Measurements from ENCODE around the gene SMARCC2. TPM values are rescaled to one million over a fixed set of nuclear protein-coding genes. Genes with fewer than 3 reads are reported as not detected.

Gene SMARCC2
- total RNA-seq, 2 experiments from 2014 or later = 79.3 to 87.9 TPM

DNA sequence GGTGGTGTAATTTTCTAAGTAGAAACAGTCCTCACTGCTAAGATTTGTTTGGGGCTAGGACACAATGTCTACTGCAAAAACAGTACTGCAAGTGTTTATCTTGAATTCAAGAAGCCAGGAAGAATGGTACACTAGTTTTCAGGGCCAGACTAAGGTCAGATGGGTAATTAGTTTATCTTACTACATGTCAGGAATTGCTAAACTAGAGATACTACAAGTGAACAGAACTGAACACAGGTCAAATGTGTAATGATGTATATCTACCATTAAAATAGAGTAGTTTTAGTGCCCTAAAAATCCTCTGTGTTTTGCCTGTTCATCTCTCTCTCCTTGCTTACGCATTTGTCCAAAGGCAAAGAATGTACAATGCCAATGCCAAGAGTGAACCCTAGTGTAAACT is 75.2 kb downstream of the SMARCC2 start:
- DNase-seq (no peak), ATAC-seq (no peak)
- ChIA-PET CTCF (interaction anchor here (1.1 kb wide), 1 partner anchor 9 kb away, joined by 5 read pairs; the partner anchor contains the start of gene PA2G4), POLR2A (interaction anchor here (2.7 kb wide), 1 partner anchor 10 kb away, joined by 10 read pairs; the partner anchor contains the start of gene PA2G4)
- no peaks in the 10 kb centered on the region for H3K9me3 Mint-ChIP-seq
- no peak overlapping the region for H3K4me3 Mint-ChIP-seq
- peak overlapping the region; percentile 61 for H3K27ac Mint-ChIP-seq
- H3K36me3 Mint-ChIP-seq (ENCODE audit: low read depth) = peaks cover 72% of the 10 kb centered on the region
- intact Hi-C loops (cut with micrococcal nuclease) = no loop called here
- no peaks in the 10 kb centered on the region for H3K27me3 Mint-ChIP-seq
- no peak for TF ChIP-seq CTCF (IDR thresholded peaks at IDR 0.05)
- H3K4me1 Mint-ChIP-seq (ENCODE audit: low read depth) = peaks cover 17% of the 10 kb centered on the region

Other genes starting within 250 kb of the SMARCC2 start
- 1 to 10 TPM in 1 of 2 experiments, under 1 TPM in 1; 0.65 to 1.2 TPM for gene PMEL, start 223.4 kb downstream of the SMARCC2 start, total RNA-seq
- gene CDK2, start 222.7 kb downstream of the SMARCC2 start, total RNA-seq = 10 to 100 TPM; 86.7 to 90.1 TPM
- gene RAB5B, start 215.4 kb downstream of the SMARCC2 start, total RNA-seq = 10 to 100 TPM; 26.0 to 32.4 TPM
- 1 to 10 TPM; 4.6 to 6.2 TPM for gene SUOX, start 192.2 kb downstream of the SMARCC2 start, total RNA-seq
- 10 to 100 TPM; 20.5 to 20.8 TPM for gene IKZF4, start 168.4 kb downstream of the SMARCC2 start, total RNA-seq
- gene RPS26, start 147.6 kb downstream of the SMARCC2 start, total RNA-seq = 10 to 100 TPM; 29.7 to 29.8 TPM
- gene ERBB3, start 109.3 kb downstream of the SMARCC2 start, total RNA-seq = under 1 TPM; 0.98 to 0.99 TPM
- gene PA2G4, start 84.9 kb downstream of the SMARCC2 start, total RNA-seq = 100 to 1,000 TPM; 447 to 455 TPM
- gene RPL41, start 72.8 kb downstream of the SMARCC2 start, total RNA-seq = 1,000 to 10,000 TPM; 5,401 to 5,452 TPM
- 1 to 10 TPM; 6.8 to 7.2 TPM for gene ZC3H10, start 71.2 kb downstream of the SMARCC2 start, total RNA-seq
- gene ESYT1, start 61.2 kb downstream of the SMARCC2 start, total RNA-seq = 100 to 1,000 TPM; 154 to 160 TPM
- gene MYL6B, start 36.9 kb downstream of the SMARCC2 start, total RNA-seq = 10 to 100 TPM; 60.3 to 66.9 TPM
- 100 to 1,000 TPM; 647 to 663 TPM for gene MYL6, start 31.1 kb downstream of the SMARCC2 start, total RNA-seq
- gene RNF41, start 32.4 kb upstream of the SMARCC2 start, total RNA-seq = 10 to 100 TPM; 23.4 to 27.4 TPM
- 10 to 100 TPM; 58.7 to 60.2 TPM for gene NABP2, start 34.9 kb upstream of the SMARCC2 start, total RNA-seq
- under 1 TPM; 0.41 to 0.54 TPM for gene SLC39A5, start 40.6 kb upstream of the SMARCC2 start, total RNA-seq
- 10 to 100 TPM; 23.3 to 31.3 TPM for gene ANKRD52, start 68.9 kb upstream of the SMARCC2 start, total RNA-seq
- gene COQ10A, start 77.5 kb upstream of the SMARCC2 start, total RNA-seq = 1 to 10 TPM; 7.9 to 9.6 TPM
- gene CS, start 110.8 kb upstream of the SMARCC2 start, total RNA-seq = 100 to 1,000 TPM; 292 to 297 TPM
- 10 to 100 TPM; 81.0 to 81.7 TPM for gene CNPY2, start 126.5 kb upstream of the SMARCC2 start, total RNA-seq
- 10 to 100 TPM; 55.7 to 69.0 TPM for gene PAN2, start 144.5 kb upstream of the SMARCC2 start, total RNA-seq
- gene IL23A, start 149.4 kb upstream of the SMARCC2 start, total RNA-seq = 10 to 100 TPM; 41.3 to 41.5 TPM
- 10 to 100 TPM; 64.4 to 69.7 TPM for gene STAT2, start 170.6 kb upstream of the SMARCC2 start, total RNA-seq
- gene APOF, start 173.4 kb upstream of the SMARCC2 start, total RNA-seq = not detected

Data from activated CD8-positive, alpha-beta T cell treated with anti-CD3 and anti-CD28 coated beads for 36 hours (primary cell).